GM18867 (cell line): ENCODE data around the gene BLVRB.
A peak's percentile ranks its signal among the peaks of the same experiment; 100 is the strongest.
"Not testable (repeated sequence)": the region's sequence is repeated elsewhere in the genome, so short reads cannot be mapped to it uniquely, and the experiment has no call there.

Experiments used
- ATAC-seq: cut with Tn5 transposase; IDR thresholded peaks from one replicate; pipeline ENCODE4 v1.9.1; 2021; ENCODE audit warnings: mild to moderate bottlenecking, moderate library complexity; ENCODE audit not compliant: unreplicated experiment

BLVRB gene

GRCh38 chr19:40465557-40466218, at the start of gene BLVRB:
BLVRB (minus strand) TSS chr19:40465745; CDS start chr19:40465688, 57 bp downstream.
- ATAC-seq = peak; percentile 79

GRCh38 chr19:40513741-40514315, 48.3 kb upstream of the BLVRB start:
- no peak for ATAC-seq

GRCh38 chr19:40513345-40513678, 47.8 kb upstream of the BLVRB start:
- ATAC-seq = no peak

GRCh38 chr19:40512473-40513344, 47.2 kb upstream of the BLVRB start:
- no peak for ATAC-seq

GRCh38 chr19:40512110-40512472, 46.5 kb upstream of the BLVRB start:
- no peak for ATAC-seq

GRCh38 chr19:40511487-40511886, 45.9 kb upstream of the BLVRB start:
- no peak for ATAC-seq

- ATAC-seq = no peak
These were observed 45.1 kb upstream of the BLVRB start for GRCh38 chr19:40510526-40511115.

GRCh38 chr19:40508739-40509260, 43.3 kb upstream of the BLVRB start:
- no peak for ATAC-seq

- no peak for ATAC-seq
These were observed 42.3 kb upstream of the BLVRB start for GRCh38 chr19:40507892-40508291.

- no peak for ATAC-seq
These were observed 40.6 kb upstream of the BLVRB start for GRCh38 chr19:40506099-40506498.

- no peak for ATAC-seq
These were observed 37.8 kb upstream of the BLVRB start for GRCh38 chr19:40503320-40503695.

GRCh38 chr19:40502647-40503319, 37.2 kb upstream of the BLVRB start:
- no peak for ATAC-seq

- ATAC-seq = no peak
These were observed 36.5 kb upstream of the BLVRB start for GRCh38 chr19:40502081-40502480.

GRCh38 chr19:40501599-40501998, 36.1 kb upstream of the BLVRB start:
- ATAC-seq = no peak

- not testable (repeated sequence) for ATAC-seq
These were observed 35.4 kb upstream of the BLVRB start for GRCh38 chr19:40500678-40501530.

- ATAC-seq = no peak
These were observed 33.8 kb upstream of the BLVRB start for GRCh38 chr19:40499320-40499719.

- ATAC-seq = no peak
These were observed 31.7 kb upstream of the BLVRB start for GRCh38 chr19:40497214-40497613.

- ATAC-seq = no peak
These were observed 28.8 kb upstream of the BLVRB start for GRCh38 chr19:40494191-40494838.

- ATAC-seq = no peak
These were observed 28.2 kb upstream of the BLVRB start for GRCh38 chr19:40493778-40494177.
